HFFc6 (cell line): ENCODE results near the gene FRY. TPM values are rescaled to one million over a fixed set of nuclear protein-coding genes. Genes with fewer than 3 reads are reported as not detected.

Experiments
- DNase-seq: peaks from one replicate; pipeline ENCODE4 v3.0.0-alpha.2; 2018
- H3K27ac Mint-ChIP-seq: 2 replicates; pipeline ENCODE4 v1.8.0; 2020; ENCODE audit warnings: mild to moderate bottlenecking, mixed read lengths
- H3K27me3 Mint-ChIP-seq: 2 replicates; pipeline ENCODE4 v1.8.0; 2021; ENCODE audit warnings: mild to moderate bottlenecking, moderate library complexity, mixed read lengths; ENCODE audit not compliant: insufficient read depth
- H3K36me3 Mint-ChIP-seq: 2 replicates; pipeline ENCODE4 v1.8.0; 2021; ENCODE audit warnings: low read depth, mixed read lengths
- H3K4me1 Mint-ChIP-seq: 2 replicates; pipeline ENCODE4 v1.8.0; 2020; ENCODE audit warnings: low read depth, mixed read lengths
- H3K4me3 Mint-ChIP-seq: 2 replicates; pipeline ENCODE4 v1.8.0; 2020; ENCODE audit warnings: mild to moderate bottlenecking, moderate library complexity, mixed read lengths
- H3K9me3 Mint-ChIP-seq: 2 replicates; pipeline ENCODE4 v1.8.0; 2020; ENCODE audit warnings: mild to moderate bottlenecking, mixed read lengths
- CTCF ChIP-seq: fragments of 200-600 bp; sonication (generic); IDR thresholded peaks from 2 replicates; pipeline ENCODE4 v1.5.0; 2021; ENCODE audit warnings: antibody characterized with exemption, mild to moderate bottlenecking
- total RNA-seq, 6 experiments: library from RNA; stranded (reverse); fragmentation: NEBNext Ultra II Directional; extraction: Animal tissue kit (Norgen Biotek cat#: 25700); gene quantifications; 2 replicates in 1 of 6; 3 replicates in 5 of 6; pipeline ENCODE4 v1.2.3, GENCODE V29; 2021

FRY gene
- total RNA-seq, 6 experiments from 2014 or later, result 12.3 to 19.2 (median 13.8) TPM

DNA sequence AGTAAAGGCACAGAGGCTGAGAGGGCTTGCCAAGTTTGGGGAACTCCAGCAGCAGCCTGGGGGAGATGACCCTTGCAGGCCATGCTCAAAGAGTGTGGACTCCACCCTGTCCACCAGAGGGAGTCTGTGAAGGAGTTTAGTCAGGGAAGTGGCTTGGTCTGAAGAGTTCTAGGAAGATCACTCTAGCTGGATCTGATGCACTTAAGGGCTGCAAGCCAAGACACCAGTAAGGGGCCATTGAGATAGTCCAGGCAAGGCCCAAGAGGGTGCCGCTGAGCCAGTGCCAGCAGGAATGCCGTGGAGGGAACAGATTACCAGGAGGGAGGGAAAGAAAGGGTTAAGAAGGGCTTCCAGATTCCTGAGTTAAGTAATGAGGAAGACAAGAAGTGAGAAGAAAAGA, 214.9 kb downstream of the FRY start:
- H3K4me1 Mint-ChIP-seq, result peaks cover 16% of the 10 kb centered on the region
- peak; percentile 91 for TF ChIP-seq CTCF
- no peak overlapping the region for H3K27ac Mint-ChIP-seq
- no peak overlapping the region for H3K4me3 Mint-ChIP-seq
- H3K36me3 Mint-ChIP-seq, result peaks cover 8% of the 10 kb centered on the region; the same call in 1 of the 2 replicates
- no peaks in the 10 kb centered on the region for H3K9me3 Mint-ChIP-seq
- peak; percentile 67 for DNase-seq
- H3K27me3 Mint-ChIP-seq, result peaks cover 2% of the 10 kb centered on the region

DNA sequence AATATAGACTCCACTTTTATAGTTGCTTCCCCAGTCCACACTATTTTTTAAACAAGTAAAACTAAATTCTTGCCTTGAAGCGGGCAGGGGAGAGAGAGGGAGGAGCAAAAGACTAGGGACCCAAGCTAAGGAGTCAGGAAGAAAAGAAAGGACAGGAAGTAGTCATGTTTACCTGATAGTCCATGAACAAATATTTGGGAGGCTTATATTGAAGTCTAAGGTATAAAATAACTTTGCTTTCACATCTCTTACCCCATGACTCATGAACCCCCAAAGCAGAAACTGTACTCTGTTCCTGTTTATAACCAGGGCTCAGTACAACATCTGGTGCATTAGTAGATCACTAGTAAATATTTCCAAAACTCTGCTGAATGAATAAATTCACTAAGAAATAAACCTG, 216.3 kb downstream of the FRY start:
- peaks cover 16% of the 10 kb centered on the region for H3K4me1 Mint-ChIP-seq
- no peaks in the 10 kb centered on the region for H3K9me3 Mint-ChIP-seq
- peaks cover 8% of the 10 kb centered on the region; the same call in 1 of the 2 replicates for H3K36me3 Mint-ChIP-seq
- no peak overlapping the region for H3K4me3 Mint-ChIP-seq
- H3K27me3 Mint-ChIP-seq, result peaks cover 2% of the 10 kb centered on the region
- H3K27ac Mint-ChIP-seq, result no peak overlapping the region
- no peak for TF ChIP-seq CTCF
- DNase-seq, result no peak

GRCh38 chr13:32248801-32249200, 217.2 kb downstream of the FRY start:
- Mint-ChIP-seq H3K27me3 (peaks cover 2% of the 10 kb centered on the region), H3K4me1 (peaks cover 16% of the 10 kb centered on the region), H3K9me3 (no peaks in the 10 kb centered on the region), H3K36me3 (peaks cover 8% of the 10 kb centered on the region; the same call in 1 of the 2 replicates), H3K4me3 (no peak overlapping the region), H3K27ac (no peak overlapping the region)
- no peak for TF ChIP-seq CTCF
- no peak for DNase-seq

DNA sequence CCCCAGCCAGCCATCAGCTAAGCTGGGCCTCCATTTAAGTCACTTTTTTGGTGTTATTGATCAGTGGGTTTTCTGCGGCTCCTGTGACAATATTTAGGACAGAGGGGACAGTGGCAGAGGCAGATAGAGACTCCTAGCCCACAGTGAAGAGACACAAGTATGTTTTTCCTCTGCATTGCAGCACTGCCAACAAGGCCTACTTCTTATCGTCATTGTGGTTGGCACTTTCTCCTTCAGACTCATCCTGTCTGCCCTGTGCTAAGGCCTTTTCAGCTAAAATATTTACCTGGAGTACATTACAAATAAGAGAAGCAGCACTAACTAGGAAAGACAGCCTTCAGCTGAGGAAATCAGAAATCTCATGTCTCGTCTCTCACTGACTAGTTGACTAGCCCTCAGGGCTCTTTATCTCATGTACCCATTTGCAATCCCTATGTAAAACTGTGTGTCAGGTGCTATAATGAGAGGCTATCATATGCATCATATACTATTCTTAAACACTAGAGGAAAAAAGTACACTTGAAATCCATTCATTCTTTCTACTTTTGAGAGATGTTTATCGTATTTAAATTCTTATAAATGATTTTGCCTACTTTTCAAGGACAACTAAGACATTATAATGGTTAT, 221.4 kb downstream of the FRY start:
- Mint-ChIP-seq H3K36me3 (peaks cover 8% of the 10 kb centered on the region; the same call in 1 of the 2 replicates), H3K27me3 (no peaks in the 10 kb centered on the region; the same call in 1 of the 2 replicates), H3K27ac (no peak overlapping the region), H3K4me3 (no peak overlapping the region), H3K4me1 (peaks cover 4% of the 10 kb centered on the region), H3K9me3 (no peaks in the 10 kb centered on the region)
- TF ChIP-seq CTCF, result no peak
- no peak for DNase-seq

- H3K4me1 Mint-ChIP-seq, result no peaks in the 10 kb centered on the region
- DNase-seq, result no peak
- no peak overlapping the region for H3K27ac Mint-ChIP-seq
- no peaks in the 10 kb centered on the region for H3K9me3 Mint-ChIP-seq
- peaks cover 8% of the 10 kb centered on the region; the same call in 1 of the 2 replicates for H3K36me3 Mint-ChIP-seq
- TF ChIP-seq CTCF, result no peak
- no peak overlapping the region for H3K4me3 Mint-ChIP-seq
- H3K27me3 Mint-ChIP-seq, result no peaks in the 10 kb centered on the region; the same call in 1 of the 2 replicates
Observed at GRCh38 chr13:32253911-32254399, 222.4 kb downstream of the FRY start.
